Body of pancreas (tissue), 4 donors: ENCODE results near the gene CYB5B. TPM values are rescaled to one million over a fixed set of nuclear protein-coding genes. Genes with fewer than 3 reads are reported as not detected.
A peak's percentile ranks its signal among the peaks of the same experiment; 100 is the strongest.

Experiments
- ATAC-seq: fragments of 150-250 bp; one replicate; pipeline ENCODE4 v1.9.1; 2016
- DNase-seq, 4 donors: peaks; one replicate each; pipeline ENCODE4 v3.0.0-alpha.2; 2019
- H3K27ac ChIP-seq, 4 donors: fragments of 200-600 bp; sonication (generic); 1 replicate in 3 of 4; 2 replicates in 1 of 4; pipeline versions ENCODE4 v1.5.1 to v1.6.1; 2016 to 2019; ENCODE audit warnings: mild to moderate bottlenecking in 1 of 4, mixed read lengths in 1 of 4, moderate library complexity in 1 of 4
- H3K27me3 ChIP-seq, 2 donors: fragments of 200-600 bp; sonication (generic); one replicate each; pipeline ENCODE4 v1.6.0; 2016; ENCODE audit warnings: mild to moderate bottlenecking in 1 of 2
- H3K36me3 ChIP-seq, 2 donors: fragments of 200-600 bp; sonication (generic); replicated peaks in 1 of 2; 2 replicates each; pipeline ENCODE4 v1.5.1; 2016; ENCODE audit warnings: low read depth in 2 of 2; ENCODE audit not compliant: insufficient read depth in 1 of 2
- H3K4me1 ChIP-seq: fragments of 200-600 bp; sonication (generic); one replicate; pipeline ENCODE4 v1.6.0; 2016
- H3K4me3 ChIP-seq, 2 donors: fragments of 200-600 bp; sonication (generic); 1 replicate in 1 of 2; 2 replicates in 1 of 2; pipeline ENCODE4 v1.5.1; 2016 to 2019
- H3K9me3 ChIP-seq, 3 donors: fragments of 200-600 bp; sonication (generic); 1 replicate in 2 of 3; 2 replicates in 1 of 3; pipeline ENCODE4 v1.5.1; 2016
- POLR2A ChIP-seq, 3 donors: fragments of 450-650 bp; IDR thresholded peaks; one replicate each; pipeline ENCODE4 v1.6.1; 2016; ENCODE audit warnings: antibody characterized with exemption in 3 of 3, mild to moderate bottlenecking in 2 of 3
- WGBS, 2 donors: methylation state at CpG; one replicate each; pipeline ENCODE4 v1.1.5; 2017; 5-methylcytosine and 5-hydroxymethylcytosine counted together
- intact Hi-C: fragments of 100-400 bp; cut with DNase I; formaldehyde crosslinking; loops from one replicate; pipeline ENCODE4 v1.15.1; 2023
- total RNA-seq, 2 donors: library from RNA; depleted of rRNA; stranded (reverse); fragments of >200 nt; gene quantifications; one replicate each; pipeline ENCODE4 v1.1.0, GENCODE V29; 2016
- TF ChIP-seq, protein P1 (sequence below), 7 experiments: fragments of 450-650 bp in 4 of 7; fragments of 200-600 bp in 3 of 7; sonication (generic) in 3 of 7; IDR thresholded peaks; one replicate each; pipeline ENCODE4 v1.5.1; 2016 to 2019; ENCODE audit warnings: antibody characterized with exemption in 7 of 7

Gene CYB5B
- total RNA-seq, 2 donors from 2014 or later, result 8.2 to 20.0 TPM

DNA sequence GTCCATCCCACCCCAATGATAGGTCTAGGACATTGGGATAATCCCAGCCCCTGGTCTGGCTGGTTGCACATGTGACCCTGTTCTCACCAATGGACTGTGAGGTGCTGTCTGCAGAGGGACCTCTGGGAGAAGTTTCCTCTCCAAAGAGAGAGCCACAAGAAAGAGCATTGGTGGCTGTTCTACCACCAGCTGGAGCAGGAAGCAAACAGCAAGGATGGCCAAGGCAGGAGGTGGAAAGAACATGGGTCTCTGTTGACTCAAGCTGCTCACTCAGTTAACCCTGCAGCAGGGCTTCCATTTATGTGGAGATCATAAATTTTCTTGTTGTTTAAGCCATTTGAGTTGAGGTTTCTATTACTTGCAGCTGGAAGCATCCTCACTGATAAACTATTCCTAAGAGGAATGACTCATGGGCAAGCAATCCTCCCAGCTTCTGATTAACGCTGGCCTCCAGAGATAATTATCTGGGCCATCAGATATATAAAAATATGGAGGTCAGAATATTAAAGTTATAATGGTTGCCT, 52.6 kb downstream of the CYB5B start:
- H3K4me1 ChIP-seq, result no peaks in the 10 kb centered on the region
- ATAC-seq (no peak), DNase-seq (no peak)
- no peaks in the 10 kb centered on the region for H3K27me3 ChIP-seq
- H3K36me3 ChIP-seq, result no peaks in the 10 kb centered on the region
- no peak for TF ChIP-seq POLR2A (IDR thresholded peaks at IDR 0.05)
- TF ChIP-seq, protein P1, sequence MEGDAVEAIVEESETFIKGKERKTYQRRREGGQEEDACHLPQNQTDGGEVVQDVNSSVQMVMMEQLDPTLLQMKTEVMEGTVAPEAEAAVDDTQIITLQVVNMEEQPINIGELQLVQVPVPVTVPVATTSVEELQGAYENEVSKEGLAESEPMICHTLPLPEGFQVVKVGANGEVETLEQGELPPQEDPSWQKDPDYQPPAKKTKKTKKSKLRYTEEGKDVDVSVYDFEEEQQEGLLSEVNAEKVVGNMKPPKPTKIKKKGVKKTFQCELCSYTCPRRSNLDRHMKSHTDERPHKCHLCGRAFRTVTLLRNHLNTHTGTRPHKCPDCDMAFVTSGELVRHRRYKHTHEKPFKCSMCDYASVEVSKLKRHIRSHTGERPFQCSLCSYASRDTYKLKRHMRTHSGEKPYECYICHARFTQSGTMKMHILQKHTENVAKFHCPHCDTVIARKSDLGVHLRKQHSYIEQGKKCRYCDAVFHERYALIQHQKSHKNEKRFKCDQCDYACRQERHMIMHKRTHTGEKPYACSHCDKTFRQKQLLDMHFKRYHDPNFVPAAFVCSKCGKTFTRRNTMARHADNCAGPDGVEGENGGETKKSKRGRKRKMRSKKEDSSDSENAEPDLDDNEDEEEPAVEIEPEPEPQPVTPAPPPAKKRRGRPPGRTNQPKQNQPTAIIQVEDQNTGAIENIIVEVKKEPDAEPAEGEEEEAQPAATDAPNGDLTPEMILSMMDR (IDR thresholded peaks at IDR 0.05), result no peak
- intact Hi-C loops, result no loop called here
- no peak overlapping the region for H3K4me3 ChIP-seq
- H3K9me3 ChIP-seq, result no peaks in the 10 kb centered on the region
- H3K27ac ChIP-seq, result no peak overlapping the region
- 47 to 52% methylated on average over 1 of the region's 1 CpG for WGBS, 2 donors

DNA sequence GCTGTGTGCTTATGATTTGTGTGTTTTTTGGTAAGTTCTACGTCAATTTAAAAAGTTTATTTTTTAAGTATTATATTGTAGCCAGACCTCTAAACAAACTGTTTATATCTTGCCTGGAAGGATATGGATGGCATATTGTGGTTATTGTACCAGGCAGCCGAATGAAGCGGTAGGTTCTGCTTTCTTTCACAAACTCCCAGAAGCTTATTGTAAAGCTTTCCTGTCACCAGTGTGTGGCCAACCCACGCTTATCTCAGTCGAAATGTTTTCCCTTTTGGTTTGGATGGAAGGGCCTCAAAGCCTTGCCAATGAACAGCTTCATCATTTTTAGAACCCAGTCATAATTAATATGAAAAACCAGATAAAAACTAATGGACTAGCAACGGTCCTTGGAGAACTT, 53.1 kb downstream of the CYB5B start:
- H3K27me3 ChIP-seq, result no peaks in the 10 kb centered on the region
- TF ChIP-seq, protein P1 (IDR thresholded peaks at IDR 0.05), result no peak
- no peak for TF ChIP-seq POLR2A (IDR thresholded peaks at IDR 0.05)
- H3K4me3 ChIP-seq, result no peak overlapping the region
- DNase-seq, result no peak
- H3K4me1 ChIP-seq, result no peaks in the 10 kb centered on the region
- H3K36me3 ChIP-seq, result no peaks in the 10 kb centered on the region
- 50 to 64% methylated on average over 6 of the region's 6 CpGs for WGBS, 2 donors
- intact Hi-C loops, result no loop called here
- ATAC-seq, result no peak
- no peaks in the 10 kb centered on the region for H3K9me3 ChIP-seq
- no peak overlapping the region for H3K27ac ChIP-seq

DNA sequence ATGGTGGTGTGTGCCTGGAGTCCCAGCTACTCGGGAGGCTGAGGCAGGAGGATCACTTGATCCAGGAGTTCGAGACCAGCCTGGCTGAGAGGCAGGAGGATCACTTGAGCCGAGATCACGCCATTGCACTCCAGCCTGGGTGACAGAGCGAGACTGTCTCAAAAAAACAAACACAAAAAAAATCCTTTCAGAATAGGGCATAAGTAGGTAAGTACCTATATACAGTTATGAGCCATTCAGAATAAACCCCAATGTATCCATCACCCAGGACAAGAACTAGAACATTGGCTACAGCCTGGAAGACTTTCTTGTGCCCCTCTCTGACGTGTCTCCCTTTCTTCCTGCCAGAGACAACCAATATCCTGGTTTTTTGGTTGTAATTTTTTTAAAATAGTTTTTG, 54.3 kb downstream of the CYB5B start:
- ATAC-seq (no peak), DNase-seq (no peak)
- no peaks in the 10 kb centered on the region for H3K9me3 ChIP-seq
- no peak overlapping the region for H3K4me3 ChIP-seq
- TF ChIP-seq, protein P1 (IDR thresholded peaks at IDR 0.05), result no peak
- TF ChIP-seq POLR2A (IDR thresholded peaks at IDR 0.05), result no peak
- no peaks in the 10 kb centered on the region for H3K4me1 ChIP-seq
- no peaks in the 10 kb centered on the region for H3K36me3 ChIP-seq
- WGBS, 2 donors, result 90 to 92% methylated on average over 6 of the region's 6 CpGs
- no peaks in the 10 kb centered on the region for H3K27me3 ChIP-seq
- intact Hi-C loops, result no loop called here
- H3K27ac ChIP-seq, result no peak overlapping the region

DNA sequence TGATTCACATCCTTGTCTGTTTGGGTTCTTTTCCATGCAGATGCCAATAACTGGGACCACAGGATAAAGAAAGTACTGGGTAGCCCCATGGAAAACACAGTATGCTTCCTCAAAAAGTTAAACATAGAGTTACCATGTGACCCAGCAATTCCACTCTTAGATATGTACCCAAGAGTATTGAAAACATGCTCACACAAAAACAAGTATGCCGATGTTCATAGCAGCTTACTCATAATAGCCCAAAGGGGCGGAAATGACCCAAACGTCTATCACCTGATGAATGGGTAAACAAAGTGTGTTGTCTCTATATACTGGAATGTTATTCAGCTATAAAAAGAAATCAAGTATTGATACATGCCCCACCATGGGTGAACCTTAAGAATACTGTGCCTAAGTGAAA, 55.4 kb downstream of the CYB5B start:
- DNase-seq (no peak), ATAC-seq (no peak)
- Histone ChIP-seq H3K27ac (no peak overlapping the region), H3K4me3 (no peak overlapping the region), H3K9me3 (no peaks in the 10 kb centered on the region), H3K36me3 (no peaks in the 10 kb centered on the region), H3K4me1 (no peaks in the 10 kb centered on the region), H3K27me3 (no peaks in the 10 kb centered on the region)
- intact Hi-C loops, result no loop called here
- 84 to 88% methylated on average over 3 of the region's 3 CpGs for whole genome bisulfite sequencing, 2 donors
- TF ChIP-seq, protein P1 (IDR thresholded peaks at IDR 0.05), result no peak
- no peak for TF ChIP-seq POLR2A (IDR thresholded peaks at IDR 0.05)

DNA sequence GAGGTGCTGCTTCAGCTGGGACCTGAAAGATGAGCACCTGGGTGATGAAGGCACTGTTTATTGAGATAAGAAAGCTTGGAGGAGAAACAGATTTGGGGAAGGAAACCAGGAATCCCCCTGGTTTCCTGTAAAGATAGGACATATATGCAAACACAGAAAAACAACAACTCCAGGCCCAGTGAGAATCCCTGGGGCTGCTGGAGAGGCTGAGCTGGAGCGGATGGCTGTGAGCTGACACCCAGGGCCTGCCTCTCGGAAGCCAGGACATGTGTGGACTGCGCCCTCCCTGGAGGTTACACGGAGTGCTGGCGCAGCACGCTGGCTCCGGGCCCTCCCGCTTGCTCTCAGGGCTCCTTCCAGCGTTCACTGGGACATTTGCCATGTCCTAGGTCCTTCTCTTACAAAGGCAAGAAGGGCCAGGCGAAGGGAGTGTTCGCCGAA, 57.5 kb downstream of the CYB5B start:
- DNase-seq (peak; percentile 45 to 73 (median 60)), ATAC-seq (peak; percentile 68)
- WGBS, 2 donors, result 55 to 62% methylated on average over 5 to 12 of the region's 12 CpGs
- H3K9me3 ChIP-seq, result no peaks in the 10 kb centered on the region
- no peak overlapping the region for H3K4me3 ChIP-seq
- H3K4me1 ChIP-seq, result no peaks in the 10 kb centered on the region
- no peaks in the 10 kb centered on the region for H3K27me3 ChIP-seq
- no peaks in the 10 kb centered on the region for H3K36me3 ChIP-seq
- intact Hi-C loops, result no loop called here
- TF ChIP-seq, protein P1 (IDR thresholded peaks at IDR 0.05), result no peak
- TF ChIP-seq POLR2A (IDR thresholded peaks at IDR 0.05), result no peak
- H3K27ac ChIP-seq, result peak overlapping the region in 2 of 4 donors; percentile 21
